SK-N-MC (cell line): ENCODE results near the gene COL4A3.

ENCODE experiments used
- EZH2 ChIP-seq: fragments of 200-600 bp; sonication (generic); IDR thresholded peaks from one replicate; pipeline ENCODE4 v1.6.1; 2017; ENCODE audit warnings: antibody characterized with exemption
- POLR2AphosphoS5 ChIP-seq: IDR thresholded peaks from 2 replicates; pipeline ENCODE4 v1.6.1; 2012; ENCODE audit warnings: mild to moderate bottlenecking, low read depth, low read length, borderline replicate concordance

DNA sequence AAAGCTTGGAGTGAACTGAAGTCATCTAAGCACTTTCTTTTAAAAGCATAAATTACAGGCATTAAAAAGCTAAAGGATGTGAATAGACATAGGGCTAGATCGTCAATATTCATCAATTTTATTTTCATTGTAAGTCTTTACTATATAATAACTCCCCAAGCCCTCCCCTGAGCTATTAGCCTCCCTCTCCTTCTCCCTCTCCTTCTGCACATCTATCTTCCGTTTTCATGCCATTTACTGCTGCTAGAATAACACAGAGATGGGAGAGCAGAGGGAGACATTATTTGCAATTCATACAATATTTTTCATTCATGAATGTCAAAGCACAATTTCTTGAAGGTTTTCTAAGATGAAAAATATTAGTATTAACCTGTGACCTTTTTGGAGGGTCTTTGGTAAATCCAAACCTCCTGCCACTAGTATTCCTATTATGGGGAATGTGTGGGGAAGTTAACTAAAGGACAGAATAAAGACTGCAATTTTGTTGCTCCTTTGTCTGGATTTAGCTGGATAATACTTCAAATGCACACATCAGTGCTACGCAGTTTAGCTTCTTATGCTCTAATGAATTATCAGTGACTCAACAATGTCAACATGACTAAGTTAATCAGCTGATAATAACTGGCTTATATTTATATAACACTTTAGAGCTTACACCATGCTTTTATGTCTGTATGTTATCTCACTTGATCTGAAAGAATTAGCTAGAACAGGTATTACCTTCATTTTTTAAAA, 132.4 kb downstream of the COL4A3 start:
- TF ChIP-seq EZH2: no peak
- TF ChIP-seq POLR2AphosphoS5: no peak
